Fibroblast of lung (primary cell): ENCODE measurements around the gene KRTAP12-4. TPM values are rescaled to one million over a fixed set of nuclear protein-coding genes. Genes with fewer than 3 reads are reported as not detected.
"Not testable (repeated sequence)": the region's sequence is repeated elsewhere in the genome, so short reads cannot be mapped to it uniquely, and the experiment has no call there.

Source experiments
- DNase-seq, 2 donors: peaks; one replicate each; pipeline versions ENCODE4 v3.0.0 to v3.0.0-alpha.2; 2010; ENCODE audit warnings: low read depth in 2 of 2
- H2AFZ ChIP-seq: 2 replicates; pipeline ENCODE4 v1.5.1; 2012; ENCODE audit warnings: low read length, control low read depth, inconsistent platforms
- H3K27ac ChIP-seq: 2 replicates; pipeline ENCODE4 v1.5.1; 2011; ENCODE audit warnings: low read length, control low read depth; ENCODE audit not compliant: insufficient read depth
- H3K27me3 ChIP-seq: 2 replicates; pipeline ENCODE4 v1.5.1; 2011; ENCODE audit warnings: mild to moderate bottlenecking, low read length; ENCODE audit not compliant: control insufficient read depth, insufficient read depth
- H3K36me3 ChIP-seq: 2 replicates; pipeline ENCODE4 v1.5.1; 2011; ENCODE audit warnings: low read length; ENCODE audit not compliant: control insufficient read depth, insufficient read depth
- H3K4me1 ChIP-seq: 2 replicates; pipeline ENCODE4 v1.5.1; 2011; ENCODE audit warnings: low read length; ENCODE audit not compliant: control insufficient read depth, insufficient read depth; ENCODE audit errors: extremely low read depth
- H3K4me2 ChIP-seq: 2 replicates; pipeline ENCODE4 v1.5.1; 2011; ENCODE audit warnings: low read length, control low read depth; ENCODE audit not compliant: insufficient read depth; ENCODE audit errors: extremely low read depth
- H3K4me3 ChIP-seq, 4 experiments: fragments of 200-600 bp in 1 of 4; sonication (generic) in 1 of 4; replicated peaks in 1 of 4; 2 replicates each; pipeline ENCODE4 v1.5.1; 2011 to 2016; ENCODE audit warnings: low read length in 4 of 4, low read depth in 3 of 4, mild to moderate bottlenecking in 3 of 4, control low read depth in 2 of 4, inconsistent platforms in 1 of 4, mixed read lengths in 1 of 4; ENCODE audit not compliant: insufficient read depth in 1 of 4; ENCODE audit errors: control extremely low read depth in 1 of 4
- H3K79me2 ChIP-seq: 2 replicates; pipeline ENCODE4 v1.5.1; 2012; ENCODE audit warnings: mild to moderate bottlenecking, low read length, inconsistent platforms; ENCODE audit not compliant: control insufficient read depth, insufficient read depth
- H3K9ac ChIP-seq: 2 replicates; pipeline ENCODE4 v1.5.1; 2011; ENCODE audit warnings: mild to moderate bottlenecking, low read length, control low read depth; ENCODE audit not compliant: insufficient read depth
- H3K9me3 ChIP-seq: 2 replicates; pipeline ENCODE4 v1.5.1; 2012; ENCODE audit warnings: low read depth, low read length; ENCODE audit not compliant: control insufficient read depth, insufficient read depth
- H4K20me1 ChIP-seq: 2 replicates; pipeline ENCODE4 v1.5.1; 2011; ENCODE audit warnings: low read length; ENCODE audit not compliant: control insufficient read depth, insufficient read depth; ENCODE audit errors: extremely low read depth
- EZH2 ChIP-seq: IDR thresholded peaks from 2 replicates; pipeline ENCODE4 v1.5.1; 2012; ENCODE audit warnings: low read length, control low read depth, mild to moderate bottlenecking; ENCODE audit errors: missing control alignments
- polyA plus RNA-seq, 2 donors: library from polyadenylated mRNA; depleted of rRNA in 1 of 2; stranded (reverse) in 1 of 2; unstranded in 1 of 2; fragments of >200 nt; gene quantifications; 2 replicates each; pipeline ENCODE4 v1.2.1, GENCODE V29; 2011 to 2012; ENCODE audit warnings: missing spikeins in 1 of 2
- total RNA-seq: library from RNA; depleted of rRNA; stranded (reverse); fragments of >200 nt; gene quantifications from 2 replicates; pipeline ENCODE4 v1.2.1, GENCODE V29; 2014
- TF ChIP-seq, protein P1 (sequence below), 2 donors: IDR thresholded peaks in 1 of 2; conservative IDR thresholded peaks in 1 of 2; 1 replicate in 1 of 2; 2 replicates in 1 of 2; pipeline ENCODE4 v1.5.1; 2011 to 2012; ENCODE audit warnings: low read length in 2 of 2, control low read depth in 1 of 2, inconsistent platforms in 1 of 2, low read depth in 1 of 2, mild to moderate bottlenecking in 1 of 2

KRTAP12-4 gene
- total and polyA plus RNA-seq, 2 donors (not counting 1 experiment from before 2014, with no cell fraction given): not detected

DNA sequence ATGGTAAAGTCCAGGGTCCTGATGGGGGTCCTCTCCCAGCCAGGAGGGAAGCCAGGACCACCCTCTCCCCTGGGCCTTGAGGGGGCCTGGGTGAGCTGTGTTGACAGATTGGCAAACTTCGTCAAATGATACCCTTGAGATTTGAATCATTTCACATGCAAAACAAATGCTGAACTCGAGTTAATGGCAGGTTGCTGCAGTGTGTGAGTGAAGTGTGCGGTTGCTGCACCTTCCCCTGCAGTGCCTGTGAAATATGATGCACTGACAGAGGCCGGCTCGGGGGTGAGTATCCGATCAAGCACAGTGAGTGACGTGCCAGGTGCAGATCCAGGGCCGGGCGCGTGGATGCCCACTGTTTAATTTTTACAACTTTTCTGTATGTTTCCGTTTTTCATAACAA is 33.2 kb upstream of the KRTAP12-4 start:
- Histone ChIP-seq H2AFZ (no peak overlapping the region), H3K9me3 (no peaks in the 10 kb centered on the region), H3K4me3 (no peak overlapping the region), H3K27me3 (peaks cover 4% of the 10 kb centered on the region), H3K4me2 (no peak overlapping the region), H3K36me3 (no peaks in the 10 kb centered on the region), H3K9ac (no peak overlapping the region), H3K4me1 (no peaks in the 10 kb centered on the region), H4K20me1 (no peaks in the 10 kb centered on the region), H3K79me2 (no peaks in the 10 kb centered on the region), H3K27ac (no peak overlapping the region)
- TF ChIP-seq EZH2: no peak
- TF ChIP-seq, protein P1, sequence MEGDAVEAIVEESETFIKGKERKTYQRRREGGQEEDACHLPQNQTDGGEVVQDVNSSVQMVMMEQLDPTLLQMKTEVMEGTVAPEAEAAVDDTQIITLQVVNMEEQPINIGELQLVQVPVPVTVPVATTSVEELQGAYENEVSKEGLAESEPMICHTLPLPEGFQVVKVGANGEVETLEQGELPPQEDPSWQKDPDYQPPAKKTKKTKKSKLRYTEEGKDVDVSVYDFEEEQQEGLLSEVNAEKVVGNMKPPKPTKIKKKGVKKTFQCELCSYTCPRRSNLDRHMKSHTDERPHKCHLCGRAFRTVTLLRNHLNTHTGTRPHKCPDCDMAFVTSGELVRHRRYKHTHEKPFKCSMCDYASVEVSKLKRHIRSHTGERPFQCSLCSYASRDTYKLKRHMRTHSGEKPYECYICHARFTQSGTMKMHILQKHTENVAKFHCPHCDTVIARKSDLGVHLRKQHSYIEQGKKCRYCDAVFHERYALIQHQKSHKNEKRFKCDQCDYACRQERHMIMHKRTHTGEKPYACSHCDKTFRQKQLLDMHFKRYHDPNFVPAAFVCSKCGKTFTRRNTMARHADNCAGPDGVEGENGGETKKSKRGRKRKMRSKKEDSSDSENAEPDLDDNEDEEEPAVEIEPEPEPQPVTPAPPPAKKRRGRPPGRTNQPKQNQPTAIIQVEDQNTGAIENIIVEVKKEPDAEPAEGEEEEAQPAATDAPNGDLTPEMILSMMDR (conservative IDR thresholded peaks at IDR 0.05 in 1 of 2, IDR thresholded peaks at IDR 0.05 in 1 of 2; ENCODE audit: low read depth in 1 of 2, low read length in 2 of 2): no peak
- no peak for DNase-seq

DNA sequence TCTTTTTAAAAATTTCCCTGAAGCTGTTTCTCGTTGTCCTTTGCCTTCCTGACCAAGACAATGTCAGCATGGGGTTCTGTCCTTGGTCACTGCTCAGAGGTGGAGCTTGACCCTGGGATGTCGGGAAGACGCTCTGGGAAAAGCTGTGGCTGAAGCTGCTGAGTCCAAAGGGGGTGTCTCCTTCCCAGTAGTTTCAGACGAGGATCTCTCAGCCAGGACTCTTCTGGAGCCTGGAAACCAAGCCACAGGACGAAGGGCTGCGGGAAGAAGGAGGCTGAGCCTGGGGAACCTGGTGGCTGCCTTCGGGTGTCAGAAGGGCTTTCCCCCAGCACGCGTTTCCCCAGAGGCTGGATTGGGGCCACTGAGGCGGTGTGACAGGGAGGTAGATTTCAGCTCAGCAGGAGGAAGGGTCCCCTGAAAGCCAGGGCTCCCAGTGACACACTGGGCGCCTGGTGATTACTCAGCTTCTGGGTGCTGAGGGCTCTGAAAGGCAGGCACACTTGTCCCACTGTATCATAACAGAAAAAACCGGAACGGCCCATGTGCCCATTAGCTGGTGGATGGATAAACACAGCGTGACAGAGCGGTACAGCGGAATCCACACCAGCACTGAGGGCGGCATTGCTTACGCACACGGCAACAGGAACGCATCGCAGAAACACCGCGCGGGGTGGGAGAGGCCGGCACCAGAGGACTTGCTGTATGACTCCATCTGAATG is 32.5 kb upstream of the KRTAP12-4 start:
- H3K27ac ChIP-seq: no peak overlapping the region
- no peak for TF ChIP-seq EZH2
- TF ChIP-seq, protein P1 (conservative IDR thresholded peaks at IDR 0.05 in 1 of 2, IDR thresholded peaks at IDR 0.05 in 1 of 2; ENCODE audit: low read depth in 1 of 2, low read length in 2 of 2): no peak
- H3K36me3 ChIP-seq: no peaks in the 10 kb centered on the region
- no peak overlapping the region for H2AFZ ChIP-seq
- no peaks in the 10 kb centered on the region for H4K20me1 ChIP-seq
- H3K4me1 ChIP-seq: no peaks in the 10 kb centered on the region
- peaks cover 4% of the 10 kb centered on the region for H3K27me3 ChIP-seq
- no peak for DNase-seq
- H3K9ac ChIP-seq: no peak overlapping the region
- H3K4me2 ChIP-seq: no peak overlapping the region
- H3K4me3 ChIP-seq: no peak overlapping the region
- H3K79me2 ChIP-seq: no peaks in the 10 kb centered on the region
- H3K9me3 ChIP-seq: no peaks in the 10 kb centered on the region

DNA sequence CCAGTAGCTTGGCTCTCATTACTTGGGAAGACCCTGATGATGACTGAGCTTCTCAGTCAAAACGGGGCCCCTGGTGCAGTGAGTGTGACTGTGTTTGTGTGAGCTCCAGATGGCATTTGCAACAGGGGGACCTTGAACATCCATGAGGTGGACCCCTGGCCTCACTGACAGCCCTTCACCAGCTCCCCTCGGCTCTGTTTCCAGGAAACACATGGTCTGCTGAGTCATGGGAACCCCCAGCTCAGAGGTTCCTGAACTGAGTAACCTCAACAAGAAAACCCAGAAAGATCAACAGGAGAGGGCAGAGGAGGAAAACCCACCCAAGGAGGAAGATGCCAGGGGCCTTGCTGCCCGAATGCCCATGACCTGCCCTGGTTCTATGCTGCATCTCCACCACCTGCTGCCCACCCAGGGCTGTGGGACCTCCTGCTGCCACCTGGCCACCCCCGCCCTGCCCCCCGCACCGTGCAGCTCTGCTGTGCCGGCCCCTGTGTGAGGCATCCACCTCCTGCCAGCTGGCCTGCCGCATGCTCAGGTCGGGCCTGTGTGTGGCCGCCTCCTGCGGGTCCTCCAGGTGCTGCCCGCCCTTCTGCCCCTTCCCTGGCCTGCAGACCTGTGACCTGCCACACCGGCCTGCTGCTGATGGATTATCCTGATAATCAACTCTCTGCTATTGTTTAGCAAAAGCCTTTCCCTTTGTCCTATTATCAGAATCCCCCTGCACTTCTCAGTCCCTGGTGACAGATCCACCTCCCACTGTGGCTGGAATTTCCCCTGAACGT is 31.7 kb upstream of the KRTAP12-4 start:
- H3K36me3 ChIP-seq: no peaks in the 10 kb centered on the region
- no peak overlapping the region for H3K4me3 ChIP-seq
- no peak overlapping the region for H3K27ac ChIP-seq
- H3K79me2 ChIP-seq: no peaks in the 10 kb centered on the region
- no peak overlapping the region for H3K4me2 ChIP-seq
- H3K9me3 ChIP-seq: no peaks in the 10 kb centered on the region
- no peak overlapping the region for H3K9ac ChIP-seq
- peaks cover 4% of the 10 kb centered on the region for H3K27me3 ChIP-seq
- DNase-seq: no peak
- no peaks in the 10 kb centered on the region for H4K20me1 ChIP-seq
- TF ChIP-seq, protein P1 (conservative IDR thresholded peaks at IDR 0.05 in 1 of 2, IDR thresholded peaks at IDR 0.05 in 1 of 2; ENCODE audit: low read depth in 1 of 2, low read length in 2 of 2): no peak
- no peak for TF ChIP-seq EZH2
- H3K4me1 ChIP-seq: no peaks in the 10 kb centered on the region
- H2AFZ ChIP-seq: no peak overlapping the region

DNA sequence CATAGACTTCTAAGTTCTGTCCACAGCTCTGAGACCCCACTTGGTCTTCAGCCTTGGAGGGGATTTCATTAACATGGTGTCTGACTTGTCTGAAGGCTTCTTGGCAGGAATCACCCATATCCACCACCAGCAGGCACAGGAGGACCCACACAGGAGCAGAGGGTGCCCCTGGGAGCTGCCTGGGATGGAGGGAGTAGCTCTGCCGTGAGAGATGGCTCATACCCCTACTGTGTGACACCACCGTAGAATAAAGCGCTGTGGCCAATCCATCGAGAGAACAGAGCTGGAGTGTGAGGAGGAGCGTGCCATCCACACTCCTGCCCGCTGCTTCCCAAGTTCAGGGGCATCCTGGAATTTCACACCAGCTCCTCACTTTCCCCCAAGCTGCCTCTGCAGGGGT is 30.6 kb upstream of the KRTAP12-4 start:
- not testable (repeated sequence) for H3K36me3 ChIP-seq, H3K79me2 ChIP-seq, H4K20me1 ChIP-seq, H3K4me1 ChIP-seq, H3K4me3 ChIP-seq, H2AFZ ChIP-seq, H3K27me3 ChIP-seq, DNase-seq, H3K27ac ChIP-seq, H3K4me2 ChIP-seq, H3K9me3 ChIP-seq, H3K9ac ChIP-seq
